Measurements from ENCODE around the gene TRMT1L.

DNA sequence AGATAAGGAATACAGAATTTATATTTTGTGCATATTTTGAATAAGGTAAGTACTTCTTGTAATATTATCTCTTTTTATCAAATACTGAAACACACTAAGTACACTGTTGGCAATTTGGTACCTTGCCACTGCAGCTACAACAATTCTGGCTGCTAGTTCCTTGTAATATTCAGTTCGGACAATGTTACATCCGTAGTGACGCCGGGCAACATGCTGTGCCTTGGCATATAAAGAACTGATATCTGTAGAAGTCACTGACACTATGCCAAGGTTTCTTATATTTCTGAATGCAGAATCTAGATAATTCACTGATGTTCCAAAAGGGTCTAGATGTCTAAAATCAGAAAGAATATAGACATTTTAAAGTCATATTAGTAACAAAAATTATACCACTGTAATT is 17.5 kb downstream of the TRMT1L start:
- TF ChIP-seq, protein P1, sequence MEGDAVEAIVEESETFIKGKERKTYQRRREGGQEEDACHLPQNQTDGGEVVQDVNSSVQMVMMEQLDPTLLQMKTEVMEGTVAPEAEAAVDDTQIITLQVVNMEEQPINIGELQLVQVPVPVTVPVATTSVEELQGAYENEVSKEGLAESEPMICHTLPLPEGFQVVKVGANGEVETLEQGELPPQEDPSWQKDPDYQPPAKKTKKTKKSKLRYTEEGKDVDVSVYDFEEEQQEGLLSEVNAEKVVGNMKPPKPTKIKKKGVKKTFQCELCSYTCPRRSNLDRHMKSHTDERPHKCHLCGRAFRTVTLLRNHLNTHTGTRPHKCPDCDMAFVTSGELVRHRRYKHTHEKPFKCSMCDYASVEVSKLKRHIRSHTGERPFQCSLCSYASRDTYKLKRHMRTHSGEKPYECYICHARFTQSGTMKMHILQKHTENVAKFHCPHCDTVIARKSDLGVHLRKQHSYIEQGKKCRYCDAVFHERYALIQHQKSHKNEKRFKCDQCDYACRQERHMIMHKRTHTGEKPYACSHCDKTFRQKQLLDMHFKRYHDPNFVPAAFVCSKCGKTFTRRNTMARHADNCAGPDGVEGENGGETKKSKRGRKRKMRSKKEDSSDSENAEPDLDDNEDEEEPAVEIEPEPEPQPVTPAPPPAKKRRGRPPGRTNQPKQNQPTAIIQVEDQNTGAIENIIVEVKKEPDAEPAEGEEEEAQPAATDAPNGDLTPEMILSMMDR (conservative IDR thresholded peaks at IDR 0.05 in 1 of 2, IDR thresholded peaks at IDR 0.05 in 1 of 2; ENCODE audit: low read depth in 1 of 2, low read length in 2 of 2): no peak
- no peak for TF ChIP-seq EZH2 (IDR thresholded peaks at IDR 0.05; ENCODE audit: low read length, missing control alignments)
